Ovary (tissue), 9 donors: Measurements from ENCODE around the gene FER. TPM values are rescaled to one million over a fixed set of nuclear protein-coding genes. Genes with fewer than 3 reads are reported as not detected.
"Not testable (repeated sequence)": the region's sequence is repeated elsewhere in the genome, so short reads cannot be mapped to it uniquely, and the experiment has no call there.

Experiments
- DNase-seq, 5 donors: peaks; one replicate each; pipeline ENCODE4 v3.0.0-alpha.2; 2019 to 2020
- H3K27ac ChIP-seq, 2 donors: fragments of 200-600 bp; one replicate each; pipeline versions ENCODE4 v1.5.1 to v1.8.0; 2019 to 2022
- H3K27me3 ChIP-seq: fragments of 200-600 bp; one replicate; pipeline ENCODE4 v1.8.0; 2022
- H3K36me3 ChIP-seq: fragments of 200-600 bp; sonication (generic); one replicate; pipeline ENCODE4 v1.5.1; 2019
- H3K4me1 ChIP-seq: one replicate; pipeline ENCODE4 v1.8.1; 2013; ENCODE audit warnings: mild to moderate bottlenecking, moderate library complexity; ENCODE audit not compliant: insufficient read depth
- H3K4me3 ChIP-seq: fragments of 200-600 bp; sonication (generic); one replicate; pipeline ENCODE4 v1.5.1; 2017
- H3K9me3 ChIP-seq, 2 donors: fragments of 200-600 bp in 1 of 2; sonication (generic) in 1 of 2; one replicate each; pipeline versions ENCODE4 v1.5.1 to v1.8.1; 2013 to 2019; ENCODE audit warnings: mild to moderate bottlenecking in 1 of 2, moderate library complexity in 1 of 2
- EP300 ChIP-seq: sonication (generic); formaldehyde crosslinking; IDR thresholded peaks from one replicate; pipeline ENCODE4 v1.6.1; 2017; ENCODE audit warnings: antibody characterized with exemption
- POLR2A ChIP-seq: fragments of 450-650 bp; IDR thresholded peaks from one replicate; pipeline ENCODE4 v1.6.1; 2017; ENCODE audit warnings: antibody characterized with exemption, mild to moderate bottlenecking, moderate library complexity
- WGBS, 3 donors: extraction: QIAGEN DNeasy Blood & Tissue Kit in 1 of 3; methylation state at CpG; one replicate each; pipeline versions ENCODE4 v1.1.5 to v1.1.7; 2013 to 2017; 5-methylcytosine and 5-hydroxymethylcytosine counted together
- intact Hi-C, 4 donors: fragments of 100-400 bp; cut with DNase I; formaldehyde crosslinking; loops; one replicate each; pipeline versions ENCODE4 v1.11.0 to v1.15.1; 2022 to 2023
- polyA plus RNA-seq, 2 donors: library from polyadenylated mRNA; stranded (reverse); fragments of 200-250 nt in 1 of 2; fragments of 350-450 nt in 1 of 2; fragmentation: Illumina TruSeq in 1 of 2; extraction: RNeasy Lipid Tissue Mini Kit (QIAGEN cat#74804) in 1 of 2; gene quantifications; one replicate each; pipeline ENCODE4 v1.2.3, GENCODE V29; 2013 to 2014
- total RNA-seq, 7 donors: library from RNA; depleted of rRNA in 2 of 7; stranded (reverse); fragments of >200 nt in 2 of 7; fragmentation: NEBNext Ultra II Directional in 3 of 7; extraction: Animal tissue kit (Norgen Biotek cat#: 25700) in 3 of 7; gene quantifications; one replicate each; pipeline versions ENCODE4 v1.1.0 to v1.2.4, GENCODE V29; 2016 to 2023
- TF ChIP-seq, protein P1 (sequence below), 3 donors: fragments of 450-650 bp in 2 of 3; fragments of 200-600 bp in 1 of 3; IDR thresholded peaks; one replicate each; pipeline versions ENCODE4 v1.5.1 to v1.8.0; 2016 to 2022; ENCODE audit warnings: antibody characterized with exemption in 3 of 3, mild to moderate bottlenecking in 1 of 3
- donor health status: DM: no; HTN: no; CAD: no; lungs with moderate emphysema.
- donor health status: DM: no; HTN: no; CAD: no.
- donor health status: Bipolar disorder and iron deficiency.
- donor health status: DM: yes; HTN: yes; CAD: no.
- donor health status: DM: no; HTN: no; CAD: no.
- donor health status: DM: yes; HTN: yes; CAD: no.

FER gene
- total and polyA plus RNA-seq, 9 donors: 3.0 to 36.0 (median 28.0) TPM

DNA sequence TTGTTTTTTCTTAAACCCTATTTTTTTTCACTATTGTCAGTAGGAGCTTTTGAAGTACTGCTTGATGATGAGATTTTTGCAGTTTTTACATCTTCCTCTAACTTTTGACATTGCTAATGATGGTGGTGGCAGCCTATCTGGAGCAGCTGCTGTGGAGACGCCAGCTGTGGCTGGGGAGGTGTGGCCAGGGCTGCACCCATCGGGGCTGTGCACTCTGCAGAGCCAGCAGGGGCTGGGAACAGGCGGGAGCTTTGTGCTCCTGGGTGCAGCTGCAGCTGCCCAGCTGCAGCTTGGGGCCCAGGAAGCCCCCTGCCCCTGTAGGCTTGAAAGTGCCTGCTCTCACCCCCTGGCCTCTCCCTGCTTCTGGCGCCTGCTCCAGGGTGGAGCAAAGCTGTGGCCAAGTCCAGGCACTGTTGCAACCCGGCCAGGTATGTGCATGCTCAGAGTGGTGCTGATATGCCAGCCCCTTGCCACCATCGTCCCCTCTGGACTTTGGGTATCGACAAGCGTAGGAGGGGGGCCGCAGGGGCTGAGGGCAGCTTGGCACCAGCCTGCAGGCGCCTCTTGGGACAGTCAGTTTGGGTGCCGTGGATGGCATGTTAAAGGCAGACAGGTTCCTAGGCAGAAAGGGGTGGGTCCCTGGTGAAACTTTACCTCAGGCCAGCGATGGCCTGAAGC, 39.2 kb downstream of the FER start:
- Histone ChIP-seq H3K4me1 (peaks cover 2% of the 10 kb centered on the region), H3K36me3 (no peaks in the 10 kb centered on the region), H3K4me3 (no peak overlapping the region), H3K27ac (no peak overlapping the region), H3K27me3 (no peaks in the 10 kb centered on the region), H3K9me3 (no peaks in the 10 kb centered on the region)
- DNase-seq: no peak
- WGBS, 3 donors: 90 to 96% (median 96%) methylated on average over 12 of the region's 12 CpGs
- TF ChIP-seq POLR2A (no peak), EP300 (no peak)
- TF ChIP-seq, protein P1, sequence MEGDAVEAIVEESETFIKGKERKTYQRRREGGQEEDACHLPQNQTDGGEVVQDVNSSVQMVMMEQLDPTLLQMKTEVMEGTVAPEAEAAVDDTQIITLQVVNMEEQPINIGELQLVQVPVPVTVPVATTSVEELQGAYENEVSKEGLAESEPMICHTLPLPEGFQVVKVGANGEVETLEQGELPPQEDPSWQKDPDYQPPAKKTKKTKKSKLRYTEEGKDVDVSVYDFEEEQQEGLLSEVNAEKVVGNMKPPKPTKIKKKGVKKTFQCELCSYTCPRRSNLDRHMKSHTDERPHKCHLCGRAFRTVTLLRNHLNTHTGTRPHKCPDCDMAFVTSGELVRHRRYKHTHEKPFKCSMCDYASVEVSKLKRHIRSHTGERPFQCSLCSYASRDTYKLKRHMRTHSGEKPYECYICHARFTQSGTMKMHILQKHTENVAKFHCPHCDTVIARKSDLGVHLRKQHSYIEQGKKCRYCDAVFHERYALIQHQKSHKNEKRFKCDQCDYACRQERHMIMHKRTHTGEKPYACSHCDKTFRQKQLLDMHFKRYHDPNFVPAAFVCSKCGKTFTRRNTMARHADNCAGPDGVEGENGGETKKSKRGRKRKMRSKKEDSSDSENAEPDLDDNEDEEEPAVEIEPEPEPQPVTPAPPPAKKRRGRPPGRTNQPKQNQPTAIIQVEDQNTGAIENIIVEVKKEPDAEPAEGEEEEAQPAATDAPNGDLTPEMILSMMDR (IDR thresholded peaks at IDR 0.05): no peak
- intact Hi-C loops: no loop called here

- TF ChIP-seq POLR2A (no peak), EP300 (no peak)
- TF ChIP-seq, protein P1 (IDR thresholded peaks at IDR 0.05): no peak
- WGBS, 3 donors: 85 to 89% (median 89%) methylated on average over 7 of the region's 7 CpGs
- Histone ChIP-seq H3K9me3 (no peaks in the 10 kb centered on the region), H3K36me3 (no peaks in the 10 kb centered on the region), H3K4me3 (no peak overlapping the region), H3K27me3 (no peaks in the 10 kb centered on the region), H3K27ac (no peak overlapping the region), H3K4me1 (peaks cover 2% of the 10 kb centered on the region)
- intact Hi-C loops: no loop called here
- DNase-seq: no peak
Measured at GRCh38 chr5:108788142-108788541, 40.4 kb downstream of the FER start.

- H3K36me3 ChIP-seq: no peaks in the 10 kb centered on the region
- no peak overlapping the region for H3K4me3 ChIP-seq
- peaks cover under 1% of the 10 kb centered on the region for H3K4me1 ChIP-seq
- H3K9me3 ChIP-seq: no peaks in the 10 kb centered on the region
- 97 to 98% (median 97%) methylated on average over 5 of the region's 5 CpGs for WGBS, 3 donors
- DNase-seq: no peak
- intact Hi-C loops: no loop called here
- H3K27me3 ChIP-seq: no peaks in the 10 kb centered on the region
- H3K27ac ChIP-seq: no peak overlapping the region
- TF ChIP-seq EP300: no peak
Measured at GRCh38 chr5:108793207-108793606, 45.5 kb downstream of the FER start.

- H3K9me3 ChIP-seq, DNase-seq, H3K27ac ChIP-seq, H3K27me3 ChIP-seq, H3K4me1 ChIP-seq, H3K4me3 ChIP-seq, intact Hi-C loops, H3K36me3 ChIP-seq: not testable (repeated sequence)
- WGBS, 3 donors: 99% methylated on average over 4 of the region's 4 CpGs
Measured at GRCh38 chr5:108794349-108794748, 46.7 kb downstream of the FER start.

DNA sequence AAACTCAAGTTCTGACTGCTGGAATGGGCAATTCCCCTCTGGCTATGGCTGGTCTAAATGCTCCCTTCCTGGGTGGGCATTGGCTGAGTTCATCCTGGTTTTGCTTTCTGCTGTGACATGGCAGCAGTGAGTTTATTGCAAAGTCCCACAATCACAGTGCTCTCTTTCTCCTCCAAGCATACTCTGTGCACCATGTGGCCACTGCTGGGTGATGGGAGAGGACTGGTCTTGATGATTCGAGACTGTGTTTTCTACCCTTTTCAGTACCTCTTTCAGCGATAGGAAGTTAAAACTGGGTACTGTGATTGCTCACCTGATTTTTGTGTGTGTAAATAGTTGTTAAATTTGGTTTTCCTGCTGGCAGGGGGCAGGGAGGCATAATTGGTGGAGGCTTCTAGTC, 49.7 kb downstream of the FER start:
- Histone ChIP-seq H3K27ac (no peak overlapping the region), H3K27me3 (no peaks in the 10 kb centered on the region), H3K36me3 (no peaks in the 10 kb centered on the region), H3K4me3 (no peak overlapping the region), H3K9me3 (no peaks in the 10 kb centered on the region), H3K4me1 (no peaks in the 10 kb centered on the region)
- 91 to 100% (median 96%) methylated on average over 2 of the region's 2 CpGs for WGBS, 3 donors
- no peak for DNase-seq
- intact Hi-C loops: no loop called here
- TF ChIP-seq EP300 (no peak), POLR2A (no peak)
- TF ChIP-seq, protein P1 (IDR thresholded peaks at IDR 0.05): no peak
